Stimulated activated CD8-positive, alpha-beta memory T cell treated with anti-CD3 and anti-CD28 coated beads, Interleukin-15, amount 100 ng/mL, for 4 hours (primary cell): ENCODE measurements around the gene DNAAF9.

Experiments
- DNase-seq, 2 donors: peaks; one replicate each; pipeline ENCODE4 v3.0.0-alpha.2; 2020; ENCODE audit warnings: low read depth in 2 of 2

The DNAAF9 gene

DNA sequence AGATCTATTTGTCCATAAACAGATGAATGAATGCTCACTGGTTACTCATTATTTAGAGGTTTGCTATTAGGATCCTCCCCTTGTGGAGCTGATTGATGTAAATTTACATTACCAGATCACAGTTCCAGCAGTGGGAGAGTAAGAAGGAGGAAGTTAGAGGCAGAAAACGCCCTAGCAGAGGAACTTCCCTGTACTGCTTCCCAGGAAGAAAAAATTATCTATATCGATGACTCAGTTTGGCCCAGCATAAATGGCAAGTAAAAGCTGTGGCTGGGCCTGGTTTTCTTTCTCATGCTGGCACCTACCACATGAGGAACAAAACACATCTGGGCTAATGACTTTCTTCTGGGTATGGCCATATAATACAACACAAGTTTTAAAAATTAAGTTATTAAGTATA is 35.7 kb downstream of the DNAAF9 start:
- DNase-seq = no peak

DNA sequence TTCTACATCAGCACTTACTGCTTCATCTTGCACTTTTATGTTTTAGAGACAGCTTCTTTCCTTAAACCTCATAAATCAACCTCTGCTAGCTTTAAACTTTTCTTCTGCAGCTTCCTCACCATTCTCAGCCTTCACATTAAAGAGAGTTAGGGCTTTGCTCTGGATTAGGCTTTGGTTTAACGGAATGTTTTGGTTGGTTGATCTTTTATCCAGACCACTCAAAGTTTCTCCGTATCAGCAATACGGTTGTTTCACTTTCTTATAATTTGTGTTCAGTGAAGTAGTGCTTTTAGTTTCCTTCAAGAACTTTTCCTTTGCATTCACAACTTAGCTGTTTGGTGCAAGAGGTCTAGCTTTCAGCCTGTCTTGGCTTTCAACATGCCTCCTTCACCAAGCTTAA is 40.4 kb downstream of the DNAAF9 start:
- no peak for DNase-seq

DNA sequence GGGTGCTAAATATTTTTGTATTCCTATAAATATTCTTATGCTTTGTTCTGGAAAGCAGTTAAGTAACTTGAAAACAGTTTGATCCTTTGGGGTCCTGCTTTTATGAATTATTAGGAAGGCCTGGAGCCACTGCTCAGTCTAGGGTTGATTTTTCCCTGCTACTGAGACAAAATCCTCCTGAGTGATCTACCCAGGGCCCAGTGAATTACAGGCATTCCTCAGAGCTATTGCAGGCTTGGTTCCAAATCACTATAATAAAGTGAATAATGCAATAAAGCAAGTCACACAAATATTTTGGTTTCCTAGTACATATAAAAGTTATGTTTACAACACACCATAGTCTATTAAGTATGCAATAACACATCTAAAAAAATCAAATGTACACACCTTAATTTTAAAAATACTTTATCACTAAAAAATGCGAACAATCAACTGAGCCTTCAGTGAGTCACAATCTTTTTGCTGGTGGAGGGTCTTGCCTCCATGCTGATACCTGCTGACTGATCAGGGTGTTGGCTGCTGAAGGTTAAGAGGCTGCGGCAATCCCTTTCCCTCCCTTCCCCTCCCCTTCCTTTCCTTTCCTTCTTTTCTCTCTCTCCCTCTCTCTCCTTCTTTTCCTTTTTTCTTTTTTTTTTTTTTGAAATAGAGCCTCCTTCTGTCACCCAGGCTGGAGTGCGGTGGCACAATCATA is 43.0 kb downstream of the DNAAF9 start:
- no peak for DNase-seq

DNA sequence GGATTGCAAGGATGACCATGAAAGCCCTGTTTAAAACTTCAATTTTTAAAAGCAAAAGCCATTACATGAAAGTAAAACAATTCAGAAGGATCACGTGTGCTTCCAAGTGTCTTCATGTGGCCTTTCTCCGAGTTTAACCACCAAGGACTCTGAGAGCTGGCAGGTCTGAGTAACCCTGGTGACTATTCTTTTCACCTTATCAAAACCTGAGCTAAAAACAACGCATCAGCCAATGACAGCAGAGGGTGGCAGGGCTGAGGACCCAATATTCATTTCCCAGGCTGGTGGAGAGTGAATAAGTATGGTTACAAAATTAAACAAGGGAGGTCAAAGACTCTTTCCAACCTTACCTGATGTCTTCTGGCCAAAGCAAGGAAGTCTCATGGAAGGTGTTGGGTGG is 46.7 kb downstream of the DNAAF9 start:
- no peak for DNase-seq

DNA sequence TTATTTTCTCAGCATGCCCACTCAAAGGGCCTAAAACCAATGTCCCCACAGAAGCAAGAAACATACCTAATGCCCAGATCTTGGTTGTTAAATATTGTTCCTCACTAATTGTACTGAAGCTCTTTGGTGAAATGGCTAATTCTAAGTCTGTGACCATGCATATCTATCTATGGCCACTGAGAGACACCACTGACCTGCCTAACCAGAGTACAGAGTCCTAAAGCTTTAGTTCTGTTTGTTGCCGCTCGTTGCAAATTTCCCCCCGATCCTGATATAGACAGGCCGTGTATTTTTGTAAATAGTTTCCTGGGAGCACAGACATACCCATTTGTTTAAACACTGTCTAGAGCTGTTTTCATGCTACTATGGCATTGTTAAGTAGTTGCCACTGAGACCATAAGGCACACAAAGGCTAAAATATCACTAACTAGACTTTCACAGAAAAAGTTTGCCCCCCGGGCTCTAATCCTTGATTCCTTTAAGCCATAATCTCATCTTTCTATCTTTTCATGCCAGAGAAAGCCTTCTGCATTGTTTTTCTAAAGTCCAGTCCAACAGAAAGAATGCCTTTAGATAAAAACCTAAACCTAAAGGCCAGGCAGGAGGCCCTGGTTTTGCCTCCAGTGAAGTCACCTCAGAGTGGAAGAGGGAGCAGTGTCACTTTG is 48.7 kb downstream of the DNAAF9 start:
- DNase-seq = no peak
